HG03066 (cell line): ENCODE data around the gene ADD2.
"Not testable (repeated sequence)": the region's sequence is repeated elsewhere in the genome, so short reads cannot be mapped to it uniquely, and the experiment has no call there.

ENCODE experiments used
- ATAC-seq: cut with Tn5 transposase; IDR thresholded peaks from one replicate; pipeline ENCODE4 v1.9.1; 2021; ENCODE audit warnings: low read depth; ENCODE audit not compliant: unreplicated experiment

ADD2 gene

DNA sequence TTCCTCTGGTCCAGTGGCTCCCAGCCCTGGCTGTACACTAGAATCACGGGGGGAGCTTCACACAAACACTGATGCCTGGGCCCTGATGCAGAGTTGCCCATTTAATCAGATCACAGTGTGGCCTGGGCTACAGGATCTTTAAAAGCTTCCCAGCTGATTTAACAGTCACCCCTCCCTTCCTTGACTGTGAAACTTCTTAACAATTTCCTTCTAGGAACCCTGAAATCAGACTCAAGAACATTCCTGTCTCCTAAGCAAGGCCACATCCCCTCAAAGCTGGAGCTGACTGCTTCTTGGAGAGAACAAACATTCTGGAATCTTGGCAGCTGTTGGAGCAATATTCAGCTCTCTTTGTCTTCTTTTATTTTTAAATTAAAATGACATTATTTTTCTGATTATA, 88.7 kb downstream of the ADD2 start:
- no peak for ATAC-seq

DNA sequence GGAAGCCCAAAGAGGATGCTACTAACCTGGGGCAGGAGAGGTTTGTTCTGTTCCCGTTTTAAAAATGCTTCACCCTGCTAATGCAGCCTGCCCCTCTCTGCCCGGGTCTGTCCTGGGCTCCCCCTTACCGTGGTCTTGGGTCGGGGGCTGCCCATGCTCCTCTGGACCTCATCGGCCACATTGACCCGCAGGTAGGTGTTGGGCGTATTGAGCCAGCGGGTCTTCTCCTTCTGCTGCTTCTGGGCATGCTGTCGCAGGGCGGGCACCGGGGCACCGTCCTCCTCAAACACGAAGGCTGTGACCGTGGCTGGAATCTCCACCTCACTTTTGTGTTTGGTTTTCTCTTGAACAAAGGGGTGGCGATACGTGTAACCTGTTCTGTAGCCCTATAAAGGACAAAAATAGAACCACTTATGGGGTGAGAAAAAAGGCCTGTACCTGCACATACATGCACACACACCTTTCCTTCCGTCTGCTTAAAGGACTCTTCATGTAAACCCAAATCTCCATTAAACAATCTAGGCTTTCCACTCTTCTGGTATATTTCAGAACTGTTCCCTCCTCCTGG, 89.3 kb downstream of the ADD2 start:
- no peak for ATAC-seq

DNA sequence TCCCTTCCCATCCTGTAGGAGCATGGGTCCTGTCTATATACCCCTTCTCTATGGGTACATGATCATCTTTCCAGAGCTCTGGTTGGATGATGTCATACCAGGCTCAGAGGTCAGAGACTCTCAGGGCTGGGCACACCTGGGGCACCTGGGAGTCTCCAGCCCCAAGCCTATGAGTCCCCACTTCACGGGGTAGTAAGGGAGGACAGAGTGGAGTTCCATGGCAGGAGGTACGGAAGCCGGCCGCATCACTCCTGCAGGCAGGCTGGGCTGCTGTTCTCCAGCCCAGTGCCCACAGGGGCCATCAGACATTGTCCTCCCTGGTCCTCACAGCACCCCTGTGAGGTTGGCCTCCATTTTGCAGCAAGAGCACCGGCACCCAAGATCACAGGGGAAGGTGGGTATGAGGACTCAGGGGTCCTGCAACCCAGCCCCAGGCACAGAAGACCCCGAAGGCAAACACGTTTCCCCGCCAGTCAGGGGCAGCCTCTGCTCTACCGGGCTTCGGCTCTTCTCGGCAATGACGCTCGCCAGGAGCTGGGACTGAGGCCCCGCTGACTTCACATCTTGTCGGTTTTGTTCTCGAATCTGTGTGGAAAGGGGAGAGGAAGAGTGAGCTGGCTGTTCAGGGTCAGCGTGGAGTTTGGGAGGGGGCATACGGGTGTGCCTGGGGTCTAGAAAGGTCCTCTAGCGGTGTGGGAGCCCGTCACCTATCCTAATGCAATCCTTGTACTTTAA, 91.5 kb downstream of the ADD2 start:
- no peak for ATAC-seq

DNA sequence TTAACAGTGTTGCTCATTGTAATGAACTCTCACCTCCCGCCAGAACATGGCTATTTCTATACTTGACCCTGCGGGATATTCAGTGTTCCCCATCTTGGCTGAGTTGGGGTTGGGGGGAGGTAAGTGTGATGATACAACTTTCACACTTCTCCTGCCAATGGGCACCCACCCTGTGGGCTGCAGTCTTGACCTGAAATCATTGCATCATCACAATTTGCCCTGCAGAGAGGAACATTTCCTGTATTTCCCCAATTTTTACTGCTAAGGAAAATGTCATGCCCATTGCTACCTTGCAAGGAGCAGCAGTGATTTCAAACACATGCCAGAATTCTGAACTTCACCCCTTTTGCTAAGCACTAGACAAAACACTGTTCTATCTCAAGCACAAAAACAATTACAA, 92.1 kb downstream of the ADD2 start:
- no peak for ATAC-seq

DNA sequence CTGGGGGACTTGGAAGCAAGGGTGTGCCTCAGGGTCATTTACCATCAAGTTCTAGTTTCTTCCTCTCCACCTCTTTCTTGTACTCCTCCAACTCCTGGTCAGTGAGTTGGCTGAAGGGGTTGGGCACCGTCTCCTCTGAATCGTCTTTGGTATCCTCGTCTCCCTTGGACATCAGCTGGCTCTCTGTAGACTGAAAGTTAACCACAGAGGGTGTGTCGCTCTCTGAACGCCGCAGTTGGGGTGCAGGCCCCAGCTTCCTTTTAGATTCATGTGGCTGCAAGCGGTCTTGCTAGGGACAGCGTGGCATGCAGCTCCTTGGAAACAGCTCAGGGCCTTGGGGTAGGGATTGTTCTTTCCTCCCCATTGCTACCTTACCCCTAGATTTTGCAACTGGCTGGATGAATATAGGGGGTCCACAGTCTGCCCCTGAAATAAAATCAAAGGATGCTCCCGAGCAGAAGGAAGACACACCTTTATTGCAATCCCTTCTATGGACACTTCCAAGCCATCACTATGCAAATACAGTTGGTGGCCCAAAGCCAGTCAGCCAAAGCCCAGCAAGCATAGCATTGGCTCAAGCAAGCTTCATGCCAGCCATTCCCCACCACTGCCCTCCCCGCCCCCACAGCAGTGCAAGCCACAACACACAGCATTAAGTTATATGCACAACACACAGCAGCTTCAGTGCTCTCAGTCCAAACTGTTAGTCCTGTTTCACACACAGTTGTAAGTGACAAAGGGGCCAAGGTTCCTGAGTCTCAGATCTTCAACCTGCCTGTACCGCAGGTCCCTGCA, 93.2 kb downstream of the ADD2 start:
- no peak for ATAC-seq

DNA sequence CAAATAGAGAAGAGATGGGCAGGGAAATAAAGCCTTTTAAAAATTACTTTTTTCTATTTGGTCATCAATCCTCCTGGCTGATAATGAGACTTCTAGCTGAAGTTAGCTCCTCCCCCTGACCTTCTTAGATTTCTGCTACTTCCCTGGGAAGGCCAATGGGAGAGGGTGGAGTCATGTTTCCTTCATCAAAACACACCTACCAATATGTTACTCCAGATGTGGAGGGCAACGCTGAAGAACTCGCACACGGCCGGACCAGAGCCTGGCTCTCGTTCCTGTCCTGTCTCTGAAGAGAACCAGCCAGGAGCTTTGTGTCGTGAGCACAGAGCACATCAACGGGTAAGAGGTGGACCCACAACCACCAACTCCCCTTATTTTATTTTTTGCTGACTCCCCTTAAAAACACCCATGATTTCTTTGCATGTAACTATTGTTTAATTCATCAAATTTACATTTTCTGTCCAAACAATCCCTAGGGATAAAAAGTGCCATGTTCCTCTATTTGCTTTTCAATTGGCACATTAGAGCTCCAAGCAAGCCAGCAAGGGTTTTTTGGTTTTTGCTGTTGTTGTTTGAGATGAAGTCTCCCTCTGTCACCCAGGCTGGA, 94.9 kb downstream of the ADD2 start:
- no peak for ATAC-seq

DNA sequence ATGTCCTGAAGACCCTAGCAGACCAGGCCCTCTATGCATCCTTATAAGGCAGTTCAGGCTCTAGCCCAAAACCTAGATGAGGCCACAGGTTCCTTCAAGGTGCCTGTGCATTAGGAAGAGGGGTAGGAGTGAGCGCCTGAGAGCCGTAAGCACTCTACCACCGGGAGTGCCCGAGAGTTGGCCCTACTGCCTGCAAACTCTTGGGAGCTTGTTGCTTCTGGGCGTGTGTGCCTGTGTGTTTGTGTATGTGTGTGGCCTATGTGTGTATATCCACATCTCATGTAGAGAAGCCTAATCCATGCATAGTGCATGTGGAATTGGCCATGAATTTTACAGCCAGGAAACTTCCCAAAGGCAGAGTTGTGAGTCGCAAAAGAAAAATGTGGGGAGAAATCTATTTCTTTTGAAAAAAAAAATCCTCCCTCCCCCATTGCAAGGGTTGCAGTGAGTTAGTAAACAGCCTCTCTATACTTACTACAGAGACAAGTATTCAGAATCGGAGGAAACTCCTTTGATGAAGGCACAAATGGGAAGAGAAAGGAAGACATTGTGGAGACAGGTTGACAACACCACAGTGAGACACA, 96.8 kb downstream of the ADD2 start:
- ATAC-seq: no peak

DNA sequence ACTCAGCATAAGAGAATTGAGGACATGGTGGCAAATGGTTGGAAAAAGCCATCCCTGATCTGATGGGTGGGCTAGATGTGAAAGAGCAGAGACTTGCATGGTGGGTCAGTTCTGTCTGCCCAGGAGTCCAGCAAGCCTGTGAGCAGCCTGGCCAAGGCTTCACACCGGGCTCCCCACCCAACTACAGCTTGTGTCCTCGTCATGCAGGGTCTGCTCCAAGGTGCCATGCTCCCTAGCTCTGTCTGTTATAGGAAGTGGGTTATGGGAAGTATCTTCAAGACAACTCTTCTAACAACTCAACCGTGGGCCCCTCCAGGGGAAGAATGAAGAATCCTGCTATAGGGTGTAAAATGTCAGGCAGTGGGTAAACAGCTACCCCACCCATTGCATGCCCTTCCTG, 97.4 kb downstream of the ADD2 start:
- ATAC-seq: no peak

DNA sequence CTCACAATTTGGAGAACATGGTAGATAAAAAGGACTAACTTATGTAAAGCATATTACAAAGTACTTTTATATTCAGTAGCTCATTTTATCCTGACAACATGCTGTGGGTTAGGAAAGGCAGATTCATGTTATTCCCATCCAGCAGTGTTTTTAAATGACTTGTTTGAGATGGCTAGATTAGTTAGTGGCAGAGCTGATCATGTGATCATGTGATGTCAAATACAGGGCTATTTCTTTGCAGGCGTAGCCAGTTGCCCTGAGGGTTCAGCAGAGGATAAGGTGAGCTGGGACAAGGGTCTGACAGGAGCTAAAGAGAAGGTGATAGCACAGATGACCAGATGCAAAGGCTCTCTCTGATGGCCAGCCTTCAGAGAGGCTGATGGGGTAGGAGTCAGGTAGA, 97.8 kb downstream of the ADD2 start:
- ATAC-seq: no peak

DNA sequence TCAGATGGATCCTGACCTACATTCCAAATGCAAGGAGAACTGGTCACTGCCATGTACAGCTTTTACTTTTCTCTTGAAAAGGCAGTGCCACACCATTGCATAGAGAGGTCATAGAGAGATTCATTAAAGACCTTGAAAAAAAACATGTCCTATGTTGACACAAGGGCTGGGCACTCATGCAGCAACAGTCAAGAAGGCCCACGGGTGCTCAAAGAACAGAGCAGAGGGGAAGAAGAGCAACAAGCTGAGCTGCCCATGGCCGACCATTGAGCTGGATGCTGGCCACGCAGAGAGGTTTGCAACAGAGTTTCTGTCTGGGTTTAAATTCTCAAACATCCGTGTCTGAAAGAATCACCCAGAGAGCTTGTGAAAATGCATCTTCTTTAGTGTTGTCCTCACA, 99.1 kb downstream of the ADD2 start:
- ATAC-seq: no peak

DNA sequence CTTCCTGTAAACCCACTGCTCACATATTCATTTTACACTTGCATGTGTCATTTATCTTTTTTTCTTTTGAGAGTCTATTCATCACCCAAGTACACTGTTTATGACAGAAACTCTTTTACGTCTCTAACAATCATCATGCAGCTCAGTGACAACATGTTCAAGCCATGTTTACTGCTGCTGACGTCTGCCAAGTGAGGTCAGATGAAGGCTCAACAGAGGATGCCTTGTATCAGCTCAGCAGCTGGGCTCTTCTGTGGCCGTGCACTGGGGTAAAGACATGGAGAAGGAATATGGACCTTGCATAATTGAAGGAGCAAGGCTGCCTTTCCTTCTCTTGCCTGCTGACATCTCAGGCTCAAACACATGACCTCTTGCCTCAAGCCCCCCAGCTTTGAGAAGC, 99.6 kb downstream of the ADD2 start:
- ATAC-seq: no peak

DNA sequence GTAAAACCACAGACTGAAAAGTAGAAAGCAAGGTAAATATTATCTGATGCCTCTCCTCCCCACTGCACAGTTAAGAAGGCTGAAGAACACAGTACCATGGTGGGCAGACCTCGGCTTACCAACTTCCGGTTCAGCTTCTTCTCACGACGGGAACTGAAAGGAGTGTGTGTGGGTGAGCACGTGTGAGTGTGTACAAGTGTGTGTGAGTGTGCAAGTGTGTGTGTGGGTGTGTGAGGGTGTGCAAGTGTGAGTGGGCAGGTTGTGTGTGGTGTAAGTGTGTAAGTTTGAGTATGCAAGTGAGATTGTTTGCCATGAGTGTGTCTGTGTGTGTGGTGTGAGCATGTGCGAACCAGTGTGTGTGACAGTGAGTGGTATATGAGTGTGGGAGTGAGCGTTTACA, 103.5 kb downstream of the ADD2 start:
- ATAC-seq: no peak

DNA sequence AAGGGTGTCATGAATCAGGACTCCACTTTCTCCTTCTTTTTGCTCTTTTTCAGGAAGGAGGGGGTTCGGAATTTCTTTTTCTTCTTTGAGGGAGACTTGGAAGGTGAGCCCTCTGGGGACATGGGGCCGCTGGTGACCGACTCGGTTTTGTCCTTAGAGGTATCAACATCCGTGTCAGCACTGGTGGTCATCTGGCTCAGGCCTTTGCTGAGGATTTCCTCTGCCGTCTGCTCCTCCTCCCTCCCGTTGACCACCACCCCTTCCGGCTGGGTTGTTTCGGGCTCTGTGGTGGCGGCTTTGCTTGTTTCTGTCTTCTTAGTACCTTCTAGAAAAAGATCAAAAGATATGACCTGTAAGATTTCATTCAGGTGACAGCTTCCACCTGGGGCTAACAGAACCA, 104.6 kb downstream of the ADD2 start:
- ATAC-seq: no peak

DNA sequence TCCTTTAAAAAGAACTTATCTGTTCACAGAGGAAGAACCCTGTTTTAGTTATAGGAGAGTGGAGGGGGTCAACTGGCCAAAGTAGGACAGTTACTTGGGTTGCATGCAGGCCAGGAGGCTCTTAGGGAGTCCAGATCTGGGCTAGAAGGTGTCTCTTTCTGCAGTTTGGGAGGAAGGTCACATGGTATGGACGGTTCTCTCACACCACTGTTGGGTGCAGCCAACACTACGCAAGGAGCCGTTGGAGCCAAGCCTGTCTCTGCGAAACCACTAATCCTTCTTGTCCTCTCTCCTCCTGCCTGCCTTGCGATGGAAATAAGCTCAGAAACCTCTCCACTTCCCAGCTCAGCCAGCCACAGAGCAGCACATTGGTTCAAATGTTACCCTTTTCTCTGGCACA, 108.4 kb downstream of the ADD2 start:
- ATAC-seq: no peak

DNA sequence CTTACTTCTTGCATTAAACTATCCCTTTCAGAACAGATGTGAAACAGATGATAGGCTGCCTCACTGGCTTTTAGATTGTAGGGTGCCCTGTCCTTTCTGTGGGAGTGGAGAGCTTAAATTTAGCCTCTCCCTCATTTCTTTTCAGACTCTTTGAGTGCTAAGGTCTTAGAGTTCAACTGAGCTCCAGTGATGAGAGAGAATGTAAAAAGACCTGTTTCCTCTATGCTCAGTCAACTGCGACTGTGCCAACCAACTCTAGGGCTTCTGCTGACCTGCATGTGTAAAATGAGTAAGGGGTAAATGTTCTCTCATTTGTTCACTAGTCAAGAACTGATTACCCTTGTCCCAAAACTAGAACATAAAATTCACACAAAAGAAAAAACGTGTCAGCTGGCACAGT, 109.5 kb downstream of the ADD2 start:
- ATAC-seq: no peak

DNA sequence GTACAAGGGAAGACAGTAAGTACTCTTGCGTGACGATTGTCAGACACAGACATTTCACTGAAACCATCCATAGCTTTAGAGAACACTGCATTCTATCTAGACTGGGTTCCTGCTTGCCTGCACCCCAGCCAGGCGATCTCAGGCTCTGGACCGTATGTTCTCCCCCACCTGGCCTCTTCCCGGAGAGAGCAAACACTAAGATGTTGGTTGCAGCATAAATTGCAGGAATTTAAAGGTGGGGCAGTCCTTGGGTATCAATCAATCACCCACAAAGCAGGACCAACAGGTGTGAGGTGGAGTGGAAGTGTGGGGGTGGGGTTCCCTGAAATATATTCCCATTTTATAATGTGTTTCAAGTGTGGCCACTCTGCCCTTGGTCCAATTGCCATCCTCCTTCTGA, 110.8 kb downstream of the ADD2 start:
- ATAC-seq: no peak

DNA sequence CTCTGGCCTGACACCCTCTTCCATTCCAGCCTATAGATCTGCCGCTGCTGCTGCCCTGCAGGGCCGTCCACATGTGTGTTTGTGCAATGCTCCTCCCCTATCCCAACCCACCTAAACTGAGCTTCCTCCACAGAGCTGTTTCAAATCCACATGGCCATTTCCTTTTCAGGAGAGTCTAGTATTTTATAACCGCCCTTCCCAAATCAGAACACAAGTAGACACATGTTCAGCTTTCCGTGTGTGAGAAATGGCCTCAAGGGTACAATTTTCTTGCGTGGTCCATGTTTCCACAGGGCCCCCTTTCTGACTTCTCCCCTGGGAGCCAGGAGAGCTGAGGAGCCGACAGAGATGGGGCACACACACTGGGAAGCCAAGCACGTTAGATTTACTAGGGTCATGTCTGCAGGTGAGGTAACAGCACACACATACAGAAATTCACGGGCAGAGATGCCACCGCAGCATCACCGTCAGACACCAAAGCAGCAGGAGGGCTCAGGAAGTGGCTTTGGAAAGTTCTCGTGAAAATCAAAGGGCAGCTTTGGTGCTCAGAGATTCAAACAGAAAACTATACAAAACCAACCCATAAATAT, 111.5 kb downstream of the ADD2 start:
- ATAC-seq: no peak

DNA sequence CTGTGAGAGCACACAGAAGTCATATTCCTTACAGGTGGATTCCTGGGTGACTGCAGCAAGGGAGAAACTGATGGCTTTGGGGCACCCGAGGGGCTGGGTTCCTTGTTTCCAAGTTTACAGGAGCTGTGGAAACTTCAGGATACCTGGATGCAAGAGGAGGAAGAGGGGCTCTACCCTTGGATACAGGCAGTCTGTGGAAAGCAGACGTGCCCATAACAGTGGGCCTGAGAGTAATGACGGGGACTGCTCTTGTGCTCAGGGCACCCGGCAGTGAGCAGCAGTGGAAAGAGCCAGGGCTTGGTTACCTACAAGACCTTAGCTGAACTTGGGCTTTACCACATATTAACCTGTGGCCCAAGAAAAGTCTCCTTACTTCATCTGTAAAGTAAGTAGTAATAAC, 112.2 kb downstream of the ADD2 start:
- no peak for ATAC-seq

DNA sequence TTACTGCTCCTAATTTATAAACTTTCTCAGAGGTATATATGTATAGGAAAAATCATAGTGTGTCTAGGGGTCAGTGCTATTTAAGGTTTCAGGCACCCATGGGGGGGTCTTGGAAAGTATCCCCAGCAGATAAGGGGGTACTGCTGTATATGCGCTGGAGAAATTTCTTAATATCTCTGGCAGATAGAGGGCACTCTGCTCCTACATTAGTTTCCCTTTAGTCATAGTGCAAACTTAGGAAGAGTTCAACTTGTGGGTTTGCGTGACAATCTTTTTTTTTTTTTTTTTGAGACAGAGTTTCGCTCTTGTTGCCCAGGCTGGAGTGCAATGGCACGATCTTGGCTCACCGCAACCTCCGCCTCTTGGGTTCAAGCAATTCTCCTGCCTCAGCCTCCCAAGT, 112.8 kb downstream of the ADD2 start:
- not testable (repeated sequence) for ATAC-seq

DNA sequence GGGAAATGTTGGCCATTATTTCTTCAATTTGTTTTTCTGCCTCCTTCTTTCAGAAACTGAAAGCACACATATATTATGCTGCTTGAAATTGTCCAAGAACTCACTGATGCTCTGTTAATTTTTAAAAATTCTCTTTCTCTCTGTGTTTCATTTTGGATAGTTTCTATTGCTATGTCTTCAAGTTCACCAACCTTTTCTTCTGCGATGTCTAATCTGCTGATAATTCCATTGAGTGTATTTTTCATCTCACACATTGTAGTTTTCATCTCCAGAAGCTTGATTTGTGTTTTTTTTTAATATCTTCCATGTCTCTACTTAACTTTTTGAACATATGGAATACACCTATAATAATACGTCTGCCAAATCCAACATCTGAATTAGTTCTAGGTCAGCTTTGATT, 116.3 kb downstream of the ADD2 start:
- ATAC-seq: no peak

DNA sequence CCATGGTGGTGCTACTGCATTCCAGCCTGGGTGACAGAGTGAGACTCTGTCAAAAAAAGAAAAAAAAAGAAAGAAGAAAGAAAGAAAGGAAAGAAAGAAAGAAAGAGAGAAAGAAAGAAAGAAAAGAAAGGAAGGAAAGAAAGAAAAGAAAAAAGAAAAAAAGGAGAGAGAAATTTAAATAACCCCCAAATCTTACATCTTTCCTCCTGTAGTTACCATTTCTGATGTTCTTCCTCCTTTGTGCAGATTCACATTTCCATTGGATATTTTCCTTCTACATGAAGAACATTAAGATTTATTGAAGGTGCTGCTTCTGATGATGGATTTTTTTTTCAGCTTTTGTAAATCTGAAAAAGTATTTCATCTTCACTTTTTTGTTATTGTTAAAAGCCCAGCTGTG, 117.0 kb downstream of the ADD2 start:
- ATAC-seq: no peak
